ENCODE measurements around the gene XKR8.

GRCh38 chr1:27937524-27937836 is 22.3 kb upstream of the XKR8 start:
- no peak for TF ChIP-seq CREB1 (IDR thresholded peaks at IDR 0.05)
- TF ChIP-seq CREB1 (CRISPR knock-in tag; IDR thresholded peaks at IDR 0.05): no peak
- TF ChIP-seq, protein P1, sequence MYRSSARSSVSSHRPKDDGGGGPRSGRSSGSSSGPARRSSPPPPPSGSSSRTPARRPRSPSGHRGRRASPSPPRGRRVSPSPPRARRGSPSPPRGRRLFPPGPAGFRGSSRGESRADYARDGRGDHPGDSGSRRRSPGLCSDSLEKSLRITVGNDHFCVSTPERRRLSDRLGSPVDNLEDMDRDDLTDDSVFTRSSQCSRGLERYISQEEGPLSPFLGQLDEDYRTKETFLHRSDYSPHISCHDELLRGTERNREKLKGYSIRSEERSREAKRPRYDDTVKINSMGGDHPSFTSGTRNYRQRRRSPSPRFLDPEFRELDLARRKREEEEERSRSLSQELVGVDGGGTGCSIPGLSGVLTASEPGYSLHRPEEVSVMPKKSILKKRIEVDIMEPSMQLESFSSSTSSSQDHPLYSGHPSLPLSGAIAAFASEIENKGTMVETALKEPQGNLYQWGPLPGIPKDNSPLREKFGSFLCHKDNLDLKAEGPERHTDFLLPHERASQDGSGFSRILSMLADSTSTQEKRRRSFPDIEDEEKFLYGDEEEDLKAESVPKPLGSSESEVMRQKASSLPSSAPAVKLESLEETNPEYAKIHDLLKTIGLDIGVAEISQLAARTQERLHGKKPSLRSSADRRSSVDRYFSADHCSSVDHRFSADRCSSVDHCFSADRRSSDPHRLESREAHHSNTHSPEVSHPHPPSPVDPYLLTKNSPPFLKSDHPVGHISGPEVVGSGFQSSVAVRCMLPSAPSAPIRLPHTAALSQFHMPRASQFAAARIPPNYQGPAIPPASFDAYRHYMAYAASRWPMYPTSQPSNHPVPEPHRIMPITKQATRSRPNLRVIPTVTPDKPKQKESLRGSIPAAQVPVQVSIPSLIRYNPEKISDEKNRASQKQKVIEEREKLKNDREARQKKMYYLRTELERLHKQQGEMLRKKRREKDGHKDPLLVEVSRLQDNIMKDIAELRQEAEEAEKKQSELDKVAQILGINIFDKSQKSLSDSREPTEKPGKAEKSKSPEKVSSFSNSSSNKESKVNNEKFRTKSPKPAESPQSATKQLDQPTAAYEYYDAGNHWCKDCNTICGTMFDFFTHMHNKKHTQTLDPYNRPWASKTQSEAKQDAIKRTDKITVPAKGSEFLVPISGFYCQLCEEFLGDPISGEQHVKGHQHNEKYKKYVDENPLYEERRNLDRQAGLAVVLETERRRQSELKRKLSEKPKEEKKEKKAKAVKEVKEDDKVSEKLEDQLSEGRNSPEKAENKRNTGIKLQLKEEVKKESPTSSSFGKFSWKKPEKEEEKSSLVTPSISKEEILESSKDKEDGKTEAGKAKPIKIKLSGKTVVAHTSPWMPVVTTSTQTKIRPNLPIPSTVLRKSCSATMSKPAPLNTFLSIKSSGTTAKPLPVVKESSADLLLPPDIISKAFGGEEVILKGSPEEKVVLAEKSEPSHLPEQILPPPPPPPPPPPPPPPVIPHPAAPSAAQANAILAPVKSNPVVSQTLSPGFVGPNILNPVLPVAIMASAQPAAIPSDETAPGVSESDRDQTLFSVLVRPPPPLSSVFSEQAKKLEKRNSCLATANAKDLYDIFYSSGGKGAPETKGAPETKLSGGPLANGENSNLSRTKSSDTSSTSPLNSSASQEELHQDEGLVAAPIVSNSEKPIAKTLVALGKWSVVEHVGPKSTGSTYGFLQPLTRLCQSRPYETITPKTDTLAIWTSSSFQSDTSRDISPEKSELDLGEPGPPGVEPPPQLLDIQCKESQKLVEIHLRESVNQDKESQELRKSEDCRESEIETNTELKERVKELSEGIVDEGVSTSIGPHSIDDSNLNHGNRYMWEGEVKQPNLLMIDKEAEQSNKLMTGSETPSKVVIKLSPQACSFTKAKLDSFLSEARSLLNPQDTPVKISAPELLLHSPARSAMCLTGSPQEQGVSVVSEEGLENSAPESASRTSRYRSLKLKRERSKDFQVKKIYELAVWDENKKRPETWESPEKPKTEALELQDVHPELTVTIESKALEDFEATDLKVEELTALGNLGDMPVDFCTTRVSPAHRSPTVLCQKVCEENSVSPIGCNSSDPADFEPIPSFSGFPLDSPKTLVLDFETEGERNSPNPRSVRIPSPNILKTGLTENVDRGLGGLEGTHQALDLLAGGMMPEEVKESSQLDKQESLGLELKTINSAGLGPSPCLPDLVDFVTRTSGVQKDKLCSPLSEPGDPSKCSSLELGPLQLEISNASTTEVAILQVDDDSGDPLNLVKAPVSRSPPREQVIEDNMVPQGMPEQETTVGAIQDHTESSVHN (IDR thresholded peaks at IDR 0.05; ENCODE audit: borderline replicate concordance in 1 of 2, low read depth in 1 of 2): no peak
- no peak for TF ChIP-seq TFAP4 (CRISPR knock-in tag; IDR thresholded peaks at IDR 0.05; ENCODE audit: borderline replicate concordance)
- no peak for TF ChIP-seq EZH2 (IDR thresholded peaks at IDR 0.05; ENCODE audit: borderline replicate concordance, low read depth, low read length)
